ENCODE measurements around the gene HOXA2.

HOXA2 gene

DNA sequence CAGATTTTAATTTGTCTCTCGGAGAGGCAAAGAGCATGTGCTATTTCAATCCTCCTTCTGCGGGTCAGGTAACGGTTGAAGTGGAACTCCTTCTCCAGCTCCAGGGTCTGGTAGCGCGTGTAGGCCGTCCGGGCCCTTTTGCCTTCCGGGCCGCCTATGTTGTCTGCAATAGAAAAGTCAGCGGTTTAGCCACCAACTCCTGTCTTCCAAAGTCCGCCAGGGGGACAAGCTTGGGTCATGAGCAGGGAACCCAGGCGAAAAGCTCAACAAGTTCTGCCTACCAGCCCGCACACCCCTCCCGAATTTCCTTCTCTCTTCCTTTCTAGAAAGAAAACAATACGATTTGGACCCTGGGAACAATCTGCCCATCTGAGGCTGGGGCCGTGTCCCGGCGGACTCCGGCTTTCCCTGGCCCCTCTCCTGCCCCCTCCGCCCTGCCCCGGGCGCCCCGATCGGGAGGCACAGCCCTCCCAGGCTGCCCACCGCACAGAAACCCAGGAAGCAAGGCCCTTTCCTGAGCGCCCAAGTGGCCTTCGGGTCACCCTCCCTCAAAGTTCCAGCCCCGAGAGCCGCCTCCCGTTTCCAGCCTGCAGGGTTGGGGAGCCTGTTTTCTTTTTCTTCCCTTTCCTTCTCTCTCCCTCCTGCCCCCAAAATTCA is 39.6 kb upstream of the HOXA2 start:
- no peaks in the 10 kb centered on the region for H3K9me3 ChIP-seq (ENCODE audit: control insufficient read depth, insufficient read depth, low read depth, low read length)
- peak overlapping the region; percentile 98 for H3K27ac ChIP-seq (ENCODE audit: extremely low read depth, low read depth, low read length)
- H3K4me1 ChIP-seq (ENCODE audit: control insufficient read depth, insufficient read depth, low read length): peaks cover 23% of the 10 kb centered on the region
- peak; percentile 84 for TF ChIP-seq SCRT2 (tag by site-specific recombination; IDR thresholded peaks at IDR 0.05)
- TF ChIP-seq ZSCAN5A (tag by site-specific recombination; IDR thresholded peaks at IDR 0.05): no peak
- no peak for TF ChIP-seq ZNF514 (tag by site-specific recombination; IDR thresholded peaks at IDR 0.05)
- no peak for TF ChIP-seq ZNF830 (tag by site-specific recombination; IDR thresholded peaks at IDR 0.05; ENCODE audit: low read depth)
- TF ChIP-seq ZNF555 (tag by site-specific recombination; conservative IDR thresholded peaks at IDR 0.05): no peak
- peak; percentile 63 for TF ChIP-seq ZBTB8A (tag by site-specific recombination; IDR thresholded peaks at IDR 0.05)
- no peak for TF ChIP-seq SP7 (tag by site-specific recombination; IDR thresholded peaks at IDR 0.05)
- TF ChIP-seq GLIS1 (tag by site-specific recombination; IDR thresholded peaks at IDR 0.05): peak; percentile 18; the same call in 1 of the 2 replicates
- no peak for TF ChIP-seq ZNF76 (tag by site-specific recombination; IDR thresholded peaks at IDR 0.05; ENCODE audit: borderline replicate concordance, low read depth)
- no peak for TF ChIP-seq KLF8 (tag by site-specific recombination; IDR thresholded peaks at IDR 0.05)
- TF ChIP-seq ZFP37 (tag by site-specific recombination; IDR thresholded peaks at IDR 0.05): 0 out of 2 replicates have a peak, but pooled peaks have one; percentile 19
- TF ChIP-seq ZBTB26 (tag by site-specific recombination; optimal IDR thresholded peaks at IDR 0.05): no peak
- no peak for TF ChIP-seq HOXC10 (CRISPR knock-in tag; IDR thresholded peaks at IDR 0.05)
- no peak for TF ChIP-seq RBAK (tag by site-specific recombination; IDR thresholded peaks at IDR 0.05)
- TF ChIP-seq GLIS2 (tag by site-specific recombination; IDR thresholded peaks at IDR 0.05): peak; percentile 34; the same call in 1 of the 2 replicates
- ChIA-PET CTCF (interaction anchor here (0.6 to 4.4 kb wide), 13 partner anchors 8 to 955 kb away, joined by 3 to 29 read pairs (median 7); partner anchors contain the start of gene HOXA4), POLR2A (interaction anchor here (0.6 to 1.3 kb wide), 7 partner anchors 20 to 765 kb away, joined by 3 to 6 read pairs (median 4); partner anchors contain the start of gene SKAP2)
- H3K4me3 ChIP-seq (ENCODE audit: low read depth, low read length): peak overlapping the region; percentile 79
- H3K36me3 ChIP-seq (ENCODE audit: control insufficient read depth in 2 of 2, insufficient read depth in 1 of 2, low read length in 2 of 2): peaks cover 0 to 65% of the 10 kb centered on the region in 2 experiments; a peak in 2 of 3 replicates

DNA sequence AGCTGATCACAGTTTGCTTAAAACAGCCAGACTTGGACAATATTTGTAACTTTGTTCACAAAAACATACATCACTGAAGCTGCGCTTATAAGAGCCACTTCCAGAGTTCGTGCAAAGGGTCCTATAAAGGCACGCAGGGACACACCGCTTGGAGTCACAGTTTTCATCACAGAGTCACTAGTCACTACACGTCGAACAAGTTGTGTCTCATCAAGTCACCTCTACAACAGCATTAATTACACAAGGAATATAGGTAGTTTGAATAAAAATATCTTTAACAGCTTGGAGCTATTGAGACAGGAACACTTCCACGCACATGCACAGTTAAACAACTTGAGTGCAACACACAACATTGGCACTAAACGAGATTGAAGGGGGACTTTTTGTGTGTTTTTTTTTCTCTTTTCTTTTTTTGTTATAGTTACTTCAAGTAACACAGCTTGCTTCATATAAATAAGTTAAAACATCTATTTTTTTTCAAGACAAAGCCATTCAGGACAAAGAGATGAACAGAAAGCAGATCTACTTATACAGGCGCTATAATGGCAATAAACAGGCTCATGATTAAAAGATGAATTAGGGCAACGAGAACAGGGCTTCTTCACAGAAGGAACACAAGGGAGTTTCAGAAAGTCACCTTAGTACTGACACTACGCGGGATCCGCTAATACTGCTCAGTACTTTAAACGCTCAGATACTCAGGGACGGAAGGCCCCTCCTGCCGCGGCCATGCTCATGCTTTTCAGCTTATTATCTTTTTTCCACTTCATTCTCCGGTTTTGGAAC is 38.8 kb upstream of the HOXA2 start:
- Histone ChIP-seq H3K27ac (ENCODE audit: extremely low read depth, low read depth, low read length) (peak overlapping the region; percentile 98), H3K4me1 (ENCODE audit: control insufficient read depth, insufficient read depth, low read length) (peaks cover 25% of the 10 kb centered on the region), H3K36me3 (ENCODE audit: control insufficient read depth in 2 of 2, insufficient read depth in 1 of 2, low read length in 2 of 2) (peaks cover 0 to 58% of the 10 kb centered on the region in 2 experiments; a peak in 2 of 3 replicates), H3K4me3 (ENCODE audit: low read depth, low read length) (peak overlapping the region; percentile 79), H3K9me3 (ENCODE audit: control insufficient read depth, insufficient read depth, low read depth, low read length) (no peaks in the 10 kb centered on the region)
- CTCF ChIA-PET: interaction anchor here (0.6 to 4.4 kb wide), 16 partner anchors 9 to 955 kb away, joined by 3 to 26 read pairs (median 6); partner anchors contain the start of gene HOXA4
- POLR2A ChIA-PET: interaction anchor here (0.6 to 1.2 kb wide), 7 partner anchors 21 to 772 kb away, joined by 3 to 6 read pairs (median 3); partner anchors contain the start of gene SKAP2
- no peak for TF ChIP-seq SCRT2 (tag by site-specific recombination; IDR thresholded peaks at IDR 0.05)
- TF ChIP-seq ZNF521 (tag by site-specific recombination; IDR thresholded peaks at IDR 0.05): no peak
- no peak for TF ChIP-seq ZNF707 (tag by site-specific recombination; IDR thresholded peaks at IDR 0.05)
- no peak for TF ChIP-seq KLF10 (tag by site-specific recombination; IDR thresholded peaks at IDR 0.05)
- no peak for TF ChIP-seq ZBTB7A (tag by site-specific recombination; IDR thresholded peaks at IDR 0.05; ENCODE audit: low read depth)
- no peak for TF ChIP-seq ZNF704 (tag by site-specific recombination; IDR thresholded peaks at IDR 0.05)
- TF ChIP-seq ZNF112 (tag by site-specific recombination; IDR thresholded peaks at IDR 0.05): no peak
- no peak for TF ChIP-seq ZNF169 (tag by site-specific recombination; IDR thresholded peaks at IDR 0.05)
- TF ChIP-seq SCRT1 (tag by site-specific recombination; IDR thresholded peaks at IDR 0.05; ENCODE audit: borderline replicate concordance): no peak
- TF ChIP-seq ZFP37 (tag by site-specific recombination; IDR thresholded peaks at IDR 0.05): no peak
- no peak for TF ChIP-seq ZSCAN5A (tag by site-specific recombination; IDR thresholded peaks at IDR 0.05)
- no peak for TF ChIP-seq ZNF280C (tag by site-specific recombination; IDR thresholded peaks at IDR 0.05)

Data from HEK293 (cell line).